ENCODE data around the gene ARAP1.

The ARAP1 gene

DNA sequence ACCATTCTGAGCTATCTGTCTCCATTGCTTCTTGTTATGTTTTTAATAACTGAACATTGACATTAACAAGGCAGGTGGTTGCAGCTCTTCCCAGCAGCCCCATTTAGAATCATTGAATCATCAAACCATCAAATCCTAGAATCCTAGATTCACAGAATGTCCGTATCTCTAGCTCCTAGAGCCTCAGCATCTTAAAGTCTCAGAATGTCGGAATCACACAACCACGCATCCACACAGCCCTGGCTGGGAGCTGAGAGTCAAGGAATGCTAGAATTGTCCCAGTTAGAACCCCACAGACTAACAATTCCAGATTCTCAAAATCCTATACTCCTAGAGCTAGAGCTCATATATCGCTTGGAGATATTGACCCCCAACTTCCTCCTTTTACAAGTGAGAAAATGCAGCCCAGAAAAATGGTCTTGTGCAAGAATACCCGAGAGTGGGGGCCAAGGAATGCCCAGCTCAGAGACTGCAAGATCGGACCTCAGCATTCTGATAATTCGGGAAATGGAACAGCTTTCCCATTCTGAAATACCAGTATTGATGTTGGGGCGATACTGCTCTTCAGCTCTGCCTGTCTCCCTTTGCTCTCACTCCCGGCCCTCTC lies 116.8 kb downstream of the ARAP1 start:
- no peak overlapping the region for H3K27ac ChIP-seq
- no peaks in the 10 kb centered on the region for H3K36me3 ChIP-seq (ENCODE audit: insufficient read depth)
- H3K4me2 ChIP-seq, result no peak overlapping the region
- no peak overlapping the region for H3K4me3 ChIP-seq (IDR thresholded peaks at IDR 0.05; ENCODE audit: insufficient read depth, low read depth, low read length)
- H2AFZ ChIP-seq (ENCODE audit: low read depth), result no peak overlapping the region
- H3K4me1 ChIP-seq (ENCODE audit: low read depth, poor library complexity, severe bottlenecking), result peaks cover 6% of the 10 kb centered on the region
- peaks cover 38% of the 10 kb centered on the region for H3K27me3 ChIP-seq (ENCODE audit: insufficient read depth, low read depth)
- H3K79me2 ChIP-seq (ENCODE audit: insufficient read depth, low read depth), result no peaks in the 10 kb centered on the region
- no peaks in the 10 kb centered on the region for H4K20me1 ChIP-seq (ENCODE audit: insufficient read depth)
- no peak overlapping the region for H3K9ac ChIP-seq
- TF ChIP-seq, protein P1, sequence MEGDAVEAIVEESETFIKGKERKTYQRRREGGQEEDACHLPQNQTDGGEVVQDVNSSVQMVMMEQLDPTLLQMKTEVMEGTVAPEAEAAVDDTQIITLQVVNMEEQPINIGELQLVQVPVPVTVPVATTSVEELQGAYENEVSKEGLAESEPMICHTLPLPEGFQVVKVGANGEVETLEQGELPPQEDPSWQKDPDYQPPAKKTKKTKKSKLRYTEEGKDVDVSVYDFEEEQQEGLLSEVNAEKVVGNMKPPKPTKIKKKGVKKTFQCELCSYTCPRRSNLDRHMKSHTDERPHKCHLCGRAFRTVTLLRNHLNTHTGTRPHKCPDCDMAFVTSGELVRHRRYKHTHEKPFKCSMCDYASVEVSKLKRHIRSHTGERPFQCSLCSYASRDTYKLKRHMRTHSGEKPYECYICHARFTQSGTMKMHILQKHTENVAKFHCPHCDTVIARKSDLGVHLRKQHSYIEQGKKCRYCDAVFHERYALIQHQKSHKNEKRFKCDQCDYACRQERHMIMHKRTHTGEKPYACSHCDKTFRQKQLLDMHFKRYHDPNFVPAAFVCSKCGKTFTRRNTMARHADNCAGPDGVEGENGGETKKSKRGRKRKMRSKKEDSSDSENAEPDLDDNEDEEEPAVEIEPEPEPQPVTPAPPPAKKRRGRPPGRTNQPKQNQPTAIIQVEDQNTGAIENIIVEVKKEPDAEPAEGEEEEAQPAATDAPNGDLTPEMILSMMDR (conservative IDR thresholded peaks at IDR 0.05; ENCODE audit: low read depth, low read length), result no peak

All from KMS-11 (cell line).